GM23338 (cell line): ENCODE results near the gene CNIH3. TPM values are rescaled to one million over a fixed set of nuclear protein-coding genes. Genes with fewer than 3 reads are reported as not detected.

Source experiments
- ATAC-seq: fragments of 200-7000 bp; cut with Tn5 transposase; 3 replicates; pipeline ENCODE4 v1.9.1; 2020
- DNase-seq: peaks from one replicate; pipeline ENCODE4 v3.0.0-alpha.2; 2015; ENCODE audit warnings: low spot score
- H2AFZ ChIP-seq: fragments of 200-600 bp; sonication (generic); 2 replicates; pipeline ENCODE4 v1.8.0; 2016; ENCODE audit warnings: antibody characterized with exemption, mild to moderate bottlenecking, moderate library complexity
- H3F3A ChIP-seq: fragments of 200-600 bp; sonication (generic); replicated peaks from 2 replicates; pipeline ENCODE4 v1.8.0; 2017; ENCODE audit warnings: antibody characterized with exemption, mixed run types, low read depth
- H3K27ac ChIP-seq: fragments of 200-600 bp; sonication (generic); 2 replicates; pipeline ENCODE4 v1.6.1; 2016; ENCODE audit warnings: low read depth
- H3K27me3 ChIP-seq: fragments of 200-600 bp; sonication (generic); 2 replicates; pipeline ENCODE4 v1.8.0; 2016; ENCODE audit warnings: mild to moderate bottlenecking, mixed run types, moderate library complexity; ENCODE audit not compliant: insufficient read depth
- H3K36me3 ChIP-seq: fragments of 200-600 bp; sonication (generic); 2 replicates; pipeline ENCODE4 v1.8.0; 2016; ENCODE audit warnings: mild to moderate bottlenecking; ENCODE audit not compliant: insufficient read depth
- H3K4me1 ChIP-seq: fragments of 200-600 bp; sonication (generic); 2 replicates; pipeline ENCODE4 v1.8.0; 2016; ENCODE audit warnings: mild to moderate bottlenecking, moderate library complexity; ENCODE audit not compliant: insufficient read depth
- H3K4me2 ChIP-seq: fragments of 200-600 bp; sonication (generic); 2 replicates; pipeline ENCODE4 v1.7.1; 2017; ENCODE audit warnings: mixed run types
- H3K4me3 ChIP-seq: fragments of 200-600 bp; sonication (generic); 2 replicates; pipeline ENCODE4 v1.6.1; 2016; ENCODE audit warnings: mixed run types
- H3K79me2 ChIP-seq: fragments of 200-600 bp; sonication (generic); replicated peaks from 2 replicates; pipeline ENCODE4 v1.8.0; 2017; ENCODE audit warnings: mild to moderate bottlenecking; ENCODE audit not compliant: insufficient read depth
- H3K9me2 ChIP-seq: fragments of 200-600 bp; sonication (generic); 2 replicates; pipeline ENCODE4 v1.8.0; 2017; ENCODE audit not compliant: insufficient read depth
- H4K20me1 ChIP-seq: fragments of 200-600 bp; sonication (generic); replicated peaks from 2 replicates; pipeline ENCODE4 v1.8.0; 2017; ENCODE audit warnings: mild to moderate bottlenecking; ENCODE audit not compliant: insufficient read depth
- H3K27ac Mint-ChIP-seq: 2 replicates; pipeline ENCODE4 v1.8.0; 2020; ENCODE audit warnings: inconsistent platforms, mild to moderate bottlenecking, moderate library complexity, mixed read lengths
- H3K27me3 Mint-ChIP-seq: 3 replicates; pipeline ENCODE4 v1.8.0; 2022; ENCODE audit warnings: low read depth, mild to moderate bottlenecking, moderate library complexity, mixed read lengths, inconsistent platforms; ENCODE audit not compliant: insufficient read depth, poor library complexity
- H3K36me3 Mint-ChIP-seq: 3 replicates; pipeline ENCODE4 v1.8.0; 2021; ENCODE audit warnings: low read depth, mild to moderate bottlenecking, inconsistent platforms, moderate library complexity, mixed read lengths
- H3K4me1 Mint-ChIP-seq: 3 replicates; pipeline ENCODE4 v1.8.0; 2020; ENCODE audit warnings: mild to moderate bottlenecking, inconsistent platforms, mixed read lengths
- H3K4me3 Mint-ChIP-seq: 3 replicates; pipeline ENCODE4 v1.8.0; 2021; ENCODE audit warnings: moderate library complexity, mild to moderate bottlenecking, inconsistent platforms, mixed read lengths
- H3K9me3 Mint-ChIP-seq: 3 replicates; pipeline ENCODE4 v1.8.0; 2020; ENCODE audit warnings: moderate library complexity, mild to moderate bottlenecking, inconsistent platforms, mixed read lengths
- EZH2phosphoT487 ChIP-seq: fragments of 200-600 bp; sonication (generic); IDR thresholded peaks from one replicate; pipeline ENCODE4 v1.8.1; 2018; ENCODE audit warnings: antibody characterized with exemption; ENCODE audit not compliant: unreplicated experiment
- NANOG ChIP-seq: IDR thresholded peaks from 2 replicates; pipeline ENCODE4 v1.6.1; 2016; ENCODE audit warnings: antibody characterized with exemption, borderline replicate concordance
- ZNF114 ChIP-seq: fragments of 250-450 bp; sonication (Bioruptor Pico); IDR thresholded peaks from 2 replicates; pipeline ENCODE4 v1.5.0; 2020; ENCODE audit warnings: mild to moderate bottlenecking, moderate library complexity
- ZNF331 ChIP-seq: fragments of 250-450 bp; sonication (Bioruptor Pico); IDR thresholded peaks from 2 replicates; pipeline ENCODE4 v1.5.0; 2020; ENCODE audit warnings: low read depth, mild to moderate bottlenecking, moderate library complexity
- polyA plus RNA-seq: library from polyadenylated mRNA; unstranded; fragments of >200 nt; fragmentation: Nextera tagmentation; extraction: Ambion mirVana; gene quantifications from 2 replicates; pipeline ENCODE4 v1.2.1, GENCODE V29; 2016
- total RNA-seq: library from RNA; depleted of rRNA; stranded (reverse); fragments of >200 nt; shearing (Covaris generic); gene quantifications from 2 replicates; pipeline ENCODE4 v1.2.3, GENCODE V29; 2014
- TF ChIP-seq, protein P1 (sequence below), 2 experiments: fragments of 200-600 bp in 1 of 2; sonication (generic) in 1 of 2; conservative IDR thresholded peaks; 2 replicates each; pipeline versions ENCODE4 v1.5.1 to v1.6.1; 2016 to 2017; ENCODE audit warnings: antibody characterized with exemption in 2 of 2, low read depth in 2 of 2, mild to moderate bottlenecking in 2 of 2, moderate library complexity in 1 of 2
- TF ChIP-seq, protein P2 (sequence below): fragments of 250-450 bp; sonication (Bioruptor Pico); IDR thresholded peaks from 2 replicates; pipeline ENCODE4 v1.5.0; 2020; ENCODE audit warnings: mild to moderate bottlenecking, moderate library complexity
- TF ChIP-seq, protein P3 (sequence below): IDR thresholded peaks from one replicate; pipeline ENCODE4 v1.6.1; 2018; ENCODE audit warnings: antibody characterized with exemption; ENCODE audit not compliant: unreplicated experiment

The CNIH3 gene
- total and polyA plus RNA-seq, 2 experiments from 2014 or later = 3.6 to 5.1 TPM

DNA sequence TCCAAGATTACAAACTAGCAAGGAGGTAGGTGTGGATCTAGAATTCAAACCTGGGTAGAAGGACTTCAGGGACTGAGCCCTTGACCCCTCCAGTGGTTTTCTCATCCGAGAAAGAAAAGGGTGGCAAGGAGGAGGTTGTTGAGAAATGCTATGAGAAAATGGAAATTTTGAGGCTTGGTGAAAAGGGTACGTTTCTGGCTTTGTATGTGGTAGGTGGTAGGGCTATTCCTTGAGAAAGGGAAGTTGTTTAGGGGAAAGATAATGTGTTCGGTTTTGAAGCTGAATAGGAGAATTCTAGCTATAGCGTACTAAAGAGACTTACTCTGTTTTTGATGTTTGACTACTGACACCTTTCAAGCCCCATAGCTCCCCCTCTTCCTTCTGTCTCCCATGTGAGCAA is 133.8 kb downstream of the CNIH3 start (continued):
- TF ChIP-seq, protein P1, sequence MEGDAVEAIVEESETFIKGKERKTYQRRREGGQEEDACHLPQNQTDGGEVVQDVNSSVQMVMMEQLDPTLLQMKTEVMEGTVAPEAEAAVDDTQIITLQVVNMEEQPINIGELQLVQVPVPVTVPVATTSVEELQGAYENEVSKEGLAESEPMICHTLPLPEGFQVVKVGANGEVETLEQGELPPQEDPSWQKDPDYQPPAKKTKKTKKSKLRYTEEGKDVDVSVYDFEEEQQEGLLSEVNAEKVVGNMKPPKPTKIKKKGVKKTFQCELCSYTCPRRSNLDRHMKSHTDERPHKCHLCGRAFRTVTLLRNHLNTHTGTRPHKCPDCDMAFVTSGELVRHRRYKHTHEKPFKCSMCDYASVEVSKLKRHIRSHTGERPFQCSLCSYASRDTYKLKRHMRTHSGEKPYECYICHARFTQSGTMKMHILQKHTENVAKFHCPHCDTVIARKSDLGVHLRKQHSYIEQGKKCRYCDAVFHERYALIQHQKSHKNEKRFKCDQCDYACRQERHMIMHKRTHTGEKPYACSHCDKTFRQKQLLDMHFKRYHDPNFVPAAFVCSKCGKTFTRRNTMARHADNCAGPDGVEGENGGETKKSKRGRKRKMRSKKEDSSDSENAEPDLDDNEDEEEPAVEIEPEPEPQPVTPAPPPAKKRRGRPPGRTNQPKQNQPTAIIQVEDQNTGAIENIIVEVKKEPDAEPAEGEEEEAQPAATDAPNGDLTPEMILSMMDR (conservative IDR thresholded peaks at IDR 0.05; ENCODE audit: low read depth in 2 of 2) = no peak
- TF ChIP-seq ZNF114 (CRISPR knock-in tag) = no peak
- no peak for TF ChIP-seq ZNF331 (CRISPR knock-in tag)
- TF ChIP-seq, protein P2, sequence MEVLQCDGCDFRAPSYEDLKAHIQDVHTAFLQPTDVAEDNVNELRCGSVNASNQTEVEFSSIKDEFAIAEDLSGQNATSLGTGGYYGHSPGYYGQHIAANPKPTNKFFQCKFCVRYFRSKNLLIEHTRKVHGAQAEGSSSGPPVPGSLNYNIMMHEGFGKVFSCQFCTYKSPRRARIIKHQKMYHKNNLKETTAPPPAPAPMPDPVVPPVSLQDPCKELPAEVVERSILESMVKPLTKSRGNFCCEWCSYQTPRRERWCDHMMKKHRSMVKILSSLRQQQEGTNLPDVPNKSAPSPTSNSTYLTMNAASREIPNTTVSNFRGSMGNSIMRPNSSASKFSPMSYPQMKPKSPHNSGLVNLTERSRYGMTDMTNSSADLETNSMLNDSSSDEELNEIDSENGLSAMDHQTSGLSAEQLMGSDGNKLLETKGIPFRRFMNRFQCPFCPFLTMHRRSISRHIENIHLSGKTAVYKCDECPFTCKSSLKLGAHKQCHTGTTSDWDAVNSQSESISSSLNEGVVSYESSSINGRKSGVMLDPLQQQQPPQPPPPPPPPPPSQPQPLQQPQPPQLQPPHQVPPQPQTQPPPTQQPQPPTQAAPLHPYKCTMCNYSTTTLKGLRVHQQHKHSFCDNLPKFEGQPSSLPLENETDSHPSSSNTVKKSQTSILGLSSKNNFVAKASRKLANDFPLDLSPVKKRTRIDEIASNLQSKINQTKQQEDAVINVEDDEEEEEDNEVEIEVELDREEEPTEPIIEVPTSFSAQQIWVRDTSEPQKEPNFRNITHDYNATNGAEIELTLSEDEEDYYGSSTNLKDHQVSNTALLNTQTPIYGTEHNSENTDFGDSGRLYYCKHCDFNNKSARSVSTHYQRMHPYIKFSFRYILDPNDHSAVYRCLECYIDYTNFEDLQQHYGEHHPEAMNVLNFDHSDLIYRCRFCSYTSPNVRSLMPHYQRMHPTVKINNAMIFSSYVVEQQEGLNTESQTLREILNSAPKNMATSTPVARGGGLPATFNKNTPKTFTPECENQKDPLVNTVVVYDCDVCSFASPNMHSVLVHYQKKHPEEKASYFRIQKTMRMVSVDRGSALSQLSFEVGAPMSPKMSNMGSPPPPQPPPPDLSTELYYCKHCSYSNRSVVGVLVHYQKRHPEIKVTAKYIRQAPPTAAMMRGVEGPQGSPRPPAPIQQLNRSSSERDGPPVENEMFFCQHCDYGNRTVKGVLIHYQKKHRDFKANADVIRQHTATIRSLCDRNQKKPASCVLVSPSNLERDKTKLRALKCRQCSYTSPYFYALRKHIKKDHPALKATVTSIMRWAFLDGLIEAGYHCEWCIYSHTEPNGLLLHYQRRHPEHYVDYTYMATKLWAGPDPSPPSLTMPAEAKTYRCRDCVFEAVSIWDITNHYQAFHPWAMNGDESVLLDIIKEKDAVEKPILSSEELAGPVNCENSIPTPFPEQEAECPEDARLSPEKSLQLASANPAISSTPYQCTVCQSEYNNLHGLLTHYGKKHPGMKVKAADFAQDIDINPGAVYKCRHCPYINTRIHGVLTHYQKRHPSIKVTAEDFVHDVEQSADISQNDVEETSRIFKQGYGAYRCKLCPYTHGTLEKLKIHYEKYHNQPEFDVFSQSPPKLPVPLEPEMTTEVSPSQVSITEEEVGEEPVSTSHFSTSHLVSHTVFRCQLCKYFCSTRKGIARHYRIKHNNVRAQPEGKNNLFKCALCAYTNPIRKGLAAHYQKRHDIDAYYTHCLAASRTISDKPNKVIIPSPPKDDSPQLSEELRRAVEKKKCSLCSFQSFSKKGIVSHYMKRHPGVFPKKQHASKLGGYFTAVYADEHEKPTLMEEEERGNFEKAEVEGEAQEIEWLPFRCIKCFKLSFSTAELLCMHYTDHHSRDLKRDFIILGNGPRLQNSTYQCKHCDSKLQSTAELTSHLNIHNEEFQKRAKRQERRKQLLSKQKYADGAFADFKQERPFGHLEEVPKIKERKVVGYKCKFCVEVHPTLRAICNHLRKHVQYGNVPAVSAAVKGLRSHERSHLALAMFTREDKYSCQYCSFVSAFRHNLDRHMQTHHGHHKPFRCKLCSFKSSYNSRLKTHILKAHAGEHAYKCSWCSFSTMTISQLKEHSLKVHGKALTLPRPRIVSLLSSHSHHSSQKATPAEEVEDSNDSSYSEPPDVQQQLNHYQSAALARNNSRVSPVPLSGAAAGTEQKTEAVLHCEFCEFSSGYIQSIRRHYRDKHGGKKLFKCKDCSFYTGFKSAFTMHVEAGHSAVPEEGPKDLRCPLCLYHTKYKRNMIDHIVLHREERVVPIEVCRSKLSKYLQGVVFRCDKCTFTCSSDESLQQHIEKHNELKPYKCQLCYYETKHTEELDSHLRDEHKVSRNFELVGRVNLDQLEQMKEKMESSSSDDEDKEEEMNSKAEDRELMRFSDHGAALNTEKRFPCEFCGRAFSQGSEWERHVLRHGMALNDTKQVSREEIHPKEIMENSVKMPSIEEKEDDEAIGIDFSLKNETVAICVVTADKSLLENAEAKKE = no peak
- TF ChIP-seq EZH2phosphoT487 = no peak
- no peak for TF ChIP-seq NANOG

DNA sequence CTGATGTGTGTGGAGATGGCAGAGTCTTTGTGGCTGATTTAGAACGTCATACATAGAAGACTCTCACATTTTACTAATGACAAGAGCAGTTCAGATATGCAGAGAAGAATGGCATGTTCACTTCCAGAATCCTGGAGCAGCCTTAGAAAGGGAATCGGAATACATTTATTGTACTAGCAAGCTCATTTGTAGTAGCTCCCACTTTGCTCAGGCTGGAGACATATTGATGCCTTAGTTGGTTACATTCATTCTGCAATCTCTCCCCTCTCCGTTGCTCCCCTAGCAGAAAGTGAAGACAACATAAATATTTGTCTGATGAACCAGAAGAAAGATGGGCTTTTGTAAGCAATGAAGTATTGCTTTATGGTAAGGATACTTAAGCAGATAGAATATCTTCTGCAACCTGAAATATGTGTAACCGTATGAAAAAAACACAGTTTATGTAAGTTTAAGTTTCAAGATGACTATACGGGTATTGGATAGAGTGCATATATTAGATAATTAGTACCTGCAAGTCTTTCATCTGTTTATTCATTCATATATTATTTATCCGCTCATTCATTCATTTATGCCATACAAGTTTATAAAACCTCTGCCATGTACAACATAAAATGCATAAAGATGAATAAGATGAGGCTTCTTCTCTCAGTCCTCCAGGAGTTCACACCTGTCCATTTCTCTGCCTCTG is 135.7 kb downstream of the CNIH3 start:
- no peak overlapping the region for H3K4me3 Mint-ChIP-seq
- H3K27me3 ChIP-seq = no peaks in the 10 kb centered on the region
- peaks cover 11% of the 10 kb centered on the region; the same call in 2 of the 3 replicates for H3K4me1 Mint-ChIP-seq
- no peak overlapping the region for H2AFZ ChIP-seq
- H3K27me3 Mint-ChIP-seq = peaks cover 4% of the 10 kb centered on the region
- peaks cover 11% of the 10 kb centered on the region for H3K9me2 ChIP-seq
- ATAC-seq = no peak
- H3K4me1 ChIP-seq = peaks cover 12% of the 10 kb centered on the region
- H3K36me3 Mint-ChIP-seq = no peaks in the 10 kb centered on the region
- H3K9me3 Mint-ChIP-seq = no peaks in the 10 kb centered on the region; the same call in 2 of the 3 replicates
- H3K4me3 ChIP-seq = no peak overlapping the region
- H3K4me2 ChIP-seq = no peak overlapping the region
- DNase-seq = no peak
- no peak overlapping the region for H3K27ac Mint-ChIP-seq
- TF ChIP-seq, protein P3, sequence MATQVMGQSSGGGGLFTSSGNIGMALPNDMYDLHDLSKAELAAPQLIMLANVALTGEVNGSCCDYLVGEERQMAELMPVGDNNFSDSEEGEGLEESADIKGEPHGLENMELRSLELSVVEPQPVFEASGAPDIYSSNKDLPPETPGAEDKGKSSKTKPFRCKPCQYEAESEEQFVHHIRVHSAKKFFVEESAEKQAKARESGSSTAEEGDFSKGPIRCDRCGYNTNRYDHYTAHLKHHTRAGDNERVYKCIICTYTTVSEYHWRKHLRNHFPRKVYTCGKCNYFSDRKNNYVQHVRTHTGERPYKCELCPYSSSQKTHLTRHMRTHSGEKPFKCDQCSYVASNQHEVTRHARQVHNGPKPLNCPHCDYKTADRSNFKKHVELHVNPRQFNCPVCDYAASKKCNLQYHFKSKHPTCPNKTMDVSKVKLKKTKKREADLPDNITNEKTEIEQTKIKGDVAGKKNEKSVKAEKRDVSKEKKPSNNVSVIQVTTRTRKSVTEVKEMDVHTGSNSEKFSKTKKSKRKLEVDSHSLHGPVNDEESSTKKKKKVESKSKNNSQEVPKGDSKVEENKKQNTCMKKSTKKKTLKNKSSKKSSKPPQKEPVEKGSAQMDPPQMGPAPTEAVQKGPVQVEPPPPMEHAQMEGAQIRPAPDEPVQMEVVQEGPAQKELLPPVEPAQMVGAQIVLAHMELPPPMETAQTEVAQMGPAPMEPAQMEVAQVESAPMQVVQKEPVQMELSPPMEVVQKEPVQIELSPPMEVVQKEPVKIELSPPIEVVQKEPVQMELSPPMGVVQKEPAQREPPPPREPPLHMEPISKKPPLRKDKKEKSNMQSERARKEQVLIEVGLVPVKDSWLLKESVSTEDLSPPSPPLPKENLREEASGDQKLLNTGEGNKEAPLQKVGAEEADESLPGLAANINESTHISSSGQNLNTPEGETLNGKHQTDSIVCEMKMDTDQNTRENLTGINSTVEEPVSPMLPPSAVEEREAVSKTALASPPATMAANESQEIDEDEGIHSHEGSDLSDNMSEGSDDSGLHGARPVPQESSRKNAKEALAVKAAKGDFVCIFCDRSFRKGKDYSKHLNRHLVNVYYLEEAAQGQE = no peak
- no peak overlapping the region for H3K27ac ChIP-seq
- no peaks in the 10 kb centered on the region for H3K79me2 ChIP-seq
- no peaks in the 10 kb centered on the region for H3F3A ChIP-seq
- no peaks in the 10 kb centered on the region for H3K36me3 ChIP-seq
- no peaks in the 10 kb centered on the region for H4K20me1 ChIP-seq
